MM.1S (cell line): ENCODE measurements around the gene AQP3.

Experiments used
- EZH2 ChIP-seq: fragments of 300-600 bp; sonication (generic); optimal IDR thresholded peaks from 2 replicates; pipeline ENCODE3; 2017; ENCODE audit warnings: low read depth, mild to moderate bottlenecking, antibody characterized with exemption, low read length, mixed read lengths
- EZH2phosphoT487 ChIP-seq: fragments of 300-600 bp; sonication (generic); IDR thresholded peaks from 2 replicates; pipeline ENCODE4 v1.6.1; 2018; ENCODE audit warnings: antibody characterized with exemption, low read length
- TF ChIP-seq, protein P1 (sequence below): fragments of 300-600 bp; sonication (generic); IDR thresholded peaks from 2 replicates; pipeline ENCODE4 v1.5.1; 2016; ENCODE audit warnings: antibody characterized with exemption, low read length, mixed read lengths

GRCh38 chr9:33442125-33442524 is 5.3 kb downstream of the AQP3 start:
- TF ChIP-seq, protein P1, sequence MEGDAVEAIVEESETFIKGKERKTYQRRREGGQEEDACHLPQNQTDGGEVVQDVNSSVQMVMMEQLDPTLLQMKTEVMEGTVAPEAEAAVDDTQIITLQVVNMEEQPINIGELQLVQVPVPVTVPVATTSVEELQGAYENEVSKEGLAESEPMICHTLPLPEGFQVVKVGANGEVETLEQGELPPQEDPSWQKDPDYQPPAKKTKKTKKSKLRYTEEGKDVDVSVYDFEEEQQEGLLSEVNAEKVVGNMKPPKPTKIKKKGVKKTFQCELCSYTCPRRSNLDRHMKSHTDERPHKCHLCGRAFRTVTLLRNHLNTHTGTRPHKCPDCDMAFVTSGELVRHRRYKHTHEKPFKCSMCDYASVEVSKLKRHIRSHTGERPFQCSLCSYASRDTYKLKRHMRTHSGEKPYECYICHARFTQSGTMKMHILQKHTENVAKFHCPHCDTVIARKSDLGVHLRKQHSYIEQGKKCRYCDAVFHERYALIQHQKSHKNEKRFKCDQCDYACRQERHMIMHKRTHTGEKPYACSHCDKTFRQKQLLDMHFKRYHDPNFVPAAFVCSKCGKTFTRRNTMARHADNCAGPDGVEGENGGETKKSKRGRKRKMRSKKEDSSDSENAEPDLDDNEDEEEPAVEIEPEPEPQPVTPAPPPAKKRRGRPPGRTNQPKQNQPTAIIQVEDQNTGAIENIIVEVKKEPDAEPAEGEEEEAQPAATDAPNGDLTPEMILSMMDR: no peak
- TF ChIP-seq EZH2 (no peak), EZH2phosphoT487 (no peak)
